Raji (cell line): ENCODE data around the gene RELL2.

Source experiments
- POLR2A ChIP-seq: IDR thresholded peaks from 2 replicates; pipeline ENCODE4 v1.6.1; 2011; ENCODE audit warnings: low read depth, low read length, control low read depth; ENCODE audit not compliant: insufficient read depth

The RELL2 gene, protein sequence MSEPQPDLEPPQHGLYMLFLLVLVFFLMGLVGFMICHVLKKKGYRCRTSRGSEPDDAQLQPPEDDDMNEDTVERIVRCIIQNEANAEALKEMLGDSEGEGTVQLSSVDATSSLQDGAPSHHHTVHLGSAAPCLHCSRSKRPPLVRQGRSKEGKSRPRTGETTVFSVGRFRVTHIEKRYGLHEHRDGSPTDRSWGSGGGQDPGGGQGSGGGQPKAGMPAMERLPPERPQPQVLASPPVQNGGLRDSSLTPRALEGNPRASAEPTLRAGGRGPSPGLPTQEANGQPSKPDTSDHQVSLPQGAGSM

DNA sequence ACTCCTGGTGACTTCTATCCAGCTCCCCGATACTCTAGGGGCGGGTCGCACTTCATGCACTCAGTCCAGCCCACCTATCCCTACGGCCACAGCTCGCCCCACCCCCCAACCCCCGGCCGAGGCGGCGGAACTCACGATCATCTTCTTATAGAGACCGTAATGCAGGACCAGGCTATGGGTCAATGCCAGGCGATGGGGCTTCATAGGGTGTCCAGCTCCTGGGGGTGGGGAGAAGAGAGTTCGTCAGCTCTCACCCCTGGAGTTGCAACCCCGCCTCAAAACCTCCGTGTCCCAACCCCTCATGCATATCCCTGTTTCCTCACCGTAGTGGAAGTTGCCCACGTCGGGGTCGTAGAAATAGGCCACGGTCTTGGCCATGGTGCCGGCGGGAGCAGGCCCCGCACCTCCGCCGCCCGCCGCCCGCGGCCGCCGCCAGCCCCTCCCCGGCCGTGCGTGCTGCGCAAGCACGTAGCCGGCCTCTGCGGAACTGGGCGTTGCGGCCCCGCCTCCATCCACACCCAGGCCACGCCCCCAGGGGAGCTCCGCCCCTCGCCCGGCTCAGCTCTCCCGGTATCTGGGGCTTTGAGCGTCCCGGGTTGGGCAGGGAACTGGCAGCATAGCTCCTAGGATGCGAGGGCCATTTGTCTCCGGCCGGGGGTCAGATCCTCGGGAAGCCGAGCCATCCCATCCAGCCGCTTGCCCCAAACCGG, at the start of gene RELL2, which contains the start of gene HDAC3:
Gene RELL2, plus strand, starts transcription at position 585 of the 710 bp plus-strand sequence. CDS start 1,229 bp downstream, outside the sequence.
Gene HDAC3, minus strand, starts transcription at position 437 of the 710 bp plus-strand sequence. Its CDS starts 59 bp downstream, at position 378.
- TF ChIP-seq POLR2A = peak; percentile 95

DNA sequence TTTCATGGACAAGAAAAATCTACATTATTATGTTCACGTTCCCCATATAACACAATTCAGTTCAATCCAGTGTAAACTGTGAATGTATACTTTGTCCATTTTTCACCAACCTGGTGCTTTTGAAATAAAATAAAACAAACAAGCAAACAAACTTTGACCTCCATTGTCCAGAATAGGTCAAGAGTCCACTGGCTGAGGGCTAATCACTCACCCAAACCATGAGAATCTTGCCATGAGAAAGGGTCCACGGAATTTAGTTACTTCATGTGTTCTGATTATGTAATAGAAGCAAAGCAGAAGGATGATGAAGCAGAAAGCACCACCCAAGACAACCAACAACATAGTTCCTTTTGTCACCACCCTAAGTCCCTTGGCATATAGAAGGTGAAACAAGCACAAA, 46.7 kb upstream of the RELL2 start:
- no peak for TF ChIP-seq POLR2A

DNA sequence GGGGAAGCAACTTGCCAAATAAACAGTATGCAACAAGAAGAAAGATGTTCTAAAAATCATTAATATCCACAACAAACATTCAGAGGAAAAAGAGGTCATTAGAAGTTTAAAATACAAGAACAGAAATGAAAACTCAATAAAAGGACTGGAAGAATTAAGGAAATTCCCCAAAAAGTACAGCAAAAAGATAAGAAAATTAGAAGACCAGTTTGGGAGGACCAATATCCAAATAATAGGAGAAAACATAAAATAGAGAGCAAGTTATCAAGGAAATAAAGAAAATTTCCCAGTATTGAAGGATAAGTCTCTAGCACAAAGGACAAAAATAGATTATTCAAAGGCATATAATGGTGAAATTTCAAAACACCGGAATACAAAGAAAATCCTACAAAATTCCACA, 39.9 kb upstream of the RELL2 start:
- TF ChIP-seq POLR2A = no peak

DNA sequence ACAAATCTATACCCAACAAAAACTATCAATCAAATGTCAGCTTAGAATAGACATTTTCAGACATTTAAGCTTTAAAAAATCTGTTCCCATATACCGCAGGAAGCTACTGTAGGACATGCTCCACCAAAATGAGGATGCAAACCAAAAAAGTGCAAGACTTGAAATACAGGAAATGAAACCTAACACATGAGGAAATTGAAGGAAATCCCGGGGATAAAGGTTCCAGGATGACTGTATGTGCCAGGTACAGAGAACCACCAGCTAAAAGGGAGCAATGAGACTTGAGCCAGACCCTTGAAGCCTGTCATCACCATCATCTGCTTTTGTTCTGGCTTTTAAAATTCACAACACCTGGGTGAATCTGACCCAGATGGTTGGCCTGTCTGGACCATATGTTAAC, 39.4 kb upstream of the RELL2 start:
- TF ChIP-seq POLR2A = no peak

DNA sequence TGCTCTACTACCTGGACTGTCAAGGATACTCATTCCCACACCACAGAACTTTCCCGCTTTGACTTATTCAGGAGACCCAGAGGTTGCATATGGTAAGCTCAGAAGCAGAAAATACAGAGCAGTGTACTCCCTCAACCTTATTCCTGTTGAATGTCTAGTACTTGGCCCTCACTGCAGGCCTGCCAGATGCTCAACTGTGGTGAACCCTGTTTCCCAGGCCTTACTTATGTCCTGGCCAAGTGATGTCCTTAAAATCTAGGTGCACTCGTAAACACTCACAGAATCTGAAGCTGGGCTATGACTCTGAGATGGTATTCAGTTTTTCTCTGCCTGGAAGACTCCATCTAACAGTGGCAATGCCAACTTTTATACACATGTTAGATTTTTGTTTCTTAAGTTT, 39.0 kb upstream of the RELL2 start:
- TF ChIP-seq POLR2A = no peak

DNA sequence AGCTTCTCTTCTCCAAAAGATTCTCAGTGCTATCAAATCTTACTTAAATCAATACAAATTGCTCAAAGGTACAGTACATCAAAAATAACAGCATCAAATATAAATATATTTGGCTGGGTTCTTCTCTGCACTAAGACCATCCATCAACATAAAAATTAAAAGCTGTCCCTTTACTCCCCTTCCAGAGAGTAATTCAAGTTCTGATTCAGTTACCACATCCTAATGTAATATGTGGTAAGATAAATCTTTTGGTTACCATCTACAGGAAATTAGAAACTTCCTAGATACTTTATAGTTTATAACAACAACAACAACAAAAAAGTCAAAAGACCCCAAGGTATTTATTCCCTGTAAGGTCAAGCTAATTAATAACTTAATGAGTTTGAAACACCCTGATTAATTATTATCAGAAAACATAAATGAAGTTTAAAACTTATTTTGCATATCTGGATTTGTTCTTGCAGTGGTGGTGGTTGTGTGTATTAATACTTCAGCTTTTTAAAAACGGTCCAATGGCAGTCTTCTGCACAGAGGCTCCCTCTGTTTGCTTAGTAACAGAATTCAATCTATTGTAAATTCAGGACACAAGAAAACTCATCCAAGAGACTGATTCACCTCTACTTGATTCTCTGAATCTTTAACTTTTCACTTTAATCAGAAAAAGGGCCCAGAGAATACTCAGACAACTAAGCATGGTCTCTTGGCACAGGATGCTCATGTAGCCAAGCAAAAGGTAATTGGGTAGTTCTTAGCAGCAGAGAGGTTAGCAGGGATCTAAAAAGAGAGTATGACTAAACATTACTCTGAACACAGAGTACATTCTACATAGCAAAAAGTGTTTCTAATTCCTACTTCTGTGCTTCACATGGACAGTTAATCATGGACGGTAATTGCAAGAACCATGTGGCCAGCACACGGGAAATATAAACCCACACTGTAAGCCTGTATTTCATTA, 38.1 kb upstream of the RELL2 start:
- no peak for TF ChIP-seq POLR2A

DNA sequence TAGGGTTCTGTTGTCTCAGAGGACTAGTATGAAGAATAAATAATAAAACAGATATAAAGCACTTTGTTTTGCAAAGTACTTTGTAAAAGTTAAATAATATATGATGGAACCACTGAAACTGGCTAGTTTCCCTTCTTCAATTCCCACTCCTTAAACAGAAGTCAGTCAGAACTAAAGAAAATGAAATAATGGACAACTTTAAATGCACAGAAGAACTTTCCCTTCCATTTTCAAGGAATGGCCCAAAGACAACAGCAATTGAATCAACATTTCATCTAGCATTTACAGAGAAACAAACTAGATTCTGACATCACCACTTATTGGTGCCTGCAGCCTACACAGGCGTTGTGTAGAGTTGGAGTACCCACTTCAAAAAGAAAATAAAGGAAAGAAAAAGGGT, 34.2 kb upstream of the RELL2 start:
- no peak for TF ChIP-seq POLR2A

DNA sequence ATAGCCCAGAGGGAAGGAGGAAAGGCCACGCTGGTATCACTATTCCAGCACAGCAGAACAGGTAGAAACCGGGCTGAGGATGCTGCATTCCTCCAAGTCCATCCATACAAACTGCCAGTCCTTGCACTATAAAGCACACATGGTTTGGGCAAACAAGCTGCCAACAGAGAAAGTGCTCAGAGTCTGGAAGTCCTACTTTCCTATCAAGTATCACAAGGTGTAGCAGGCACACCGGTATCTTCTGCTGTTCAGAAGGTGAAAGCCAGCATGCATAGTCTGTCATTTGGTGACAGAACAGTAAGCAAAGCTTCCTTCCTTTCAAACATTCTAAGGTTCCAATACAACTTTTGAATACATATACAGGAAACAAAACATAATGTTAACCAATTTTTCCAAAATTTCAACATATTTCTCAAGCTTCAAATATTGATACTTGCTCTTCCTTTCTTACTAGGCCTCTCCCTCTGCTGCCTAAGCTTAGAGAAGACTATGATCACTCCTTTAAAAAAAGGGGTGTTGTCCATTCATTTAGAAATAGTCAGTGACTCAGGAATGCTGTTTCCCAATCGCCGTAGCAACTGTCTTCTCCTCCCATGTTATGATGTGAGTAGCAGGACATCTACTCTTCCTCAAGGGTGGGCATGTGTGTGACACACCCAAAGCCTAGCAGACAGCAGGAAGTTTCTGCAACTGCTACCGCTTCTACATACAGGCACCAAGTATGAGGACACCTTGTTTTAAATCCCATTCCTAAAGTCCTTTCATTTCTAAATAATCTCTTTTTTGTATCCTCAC, 32.7 kb upstream of the RELL2 start:
- no peak for TF ChIP-seq POLR2A

DNA sequence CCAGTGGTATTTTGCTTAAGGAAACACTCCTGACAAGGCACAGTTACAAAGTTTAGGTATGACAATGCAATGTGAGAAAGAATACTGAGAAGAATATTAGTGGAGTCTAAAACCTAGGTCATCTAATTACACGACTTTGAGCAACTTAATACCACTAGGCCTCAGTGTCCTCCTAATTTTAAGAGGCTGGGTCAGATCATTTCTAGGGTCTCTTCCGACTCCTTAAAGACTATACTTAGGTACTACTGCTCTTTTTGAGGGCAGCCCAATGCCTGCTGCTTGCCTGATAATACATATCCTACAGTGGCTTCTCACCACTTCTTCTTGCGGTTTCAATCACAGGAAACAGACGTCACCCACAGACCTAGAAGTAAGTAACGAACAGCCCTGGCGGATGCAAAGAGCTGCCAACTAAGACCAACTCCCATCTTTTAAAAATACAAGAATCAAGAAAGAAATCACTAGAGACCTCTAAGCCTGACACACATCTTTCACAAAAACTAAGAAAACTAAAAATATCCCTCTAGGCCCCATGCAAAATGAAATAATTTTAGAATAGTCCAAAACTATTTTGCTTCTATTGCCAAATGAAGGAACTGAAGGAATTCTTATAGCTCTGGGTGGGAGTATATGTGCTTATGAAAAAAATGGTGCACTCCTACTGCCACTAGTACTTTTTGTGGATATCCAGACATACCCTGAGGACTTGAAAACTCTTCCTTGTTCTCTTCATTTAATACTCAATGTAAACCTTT, 31.1 kb upstream of the RELL2 start:
- TF ChIP-seq POLR2A = no peak

DNA sequence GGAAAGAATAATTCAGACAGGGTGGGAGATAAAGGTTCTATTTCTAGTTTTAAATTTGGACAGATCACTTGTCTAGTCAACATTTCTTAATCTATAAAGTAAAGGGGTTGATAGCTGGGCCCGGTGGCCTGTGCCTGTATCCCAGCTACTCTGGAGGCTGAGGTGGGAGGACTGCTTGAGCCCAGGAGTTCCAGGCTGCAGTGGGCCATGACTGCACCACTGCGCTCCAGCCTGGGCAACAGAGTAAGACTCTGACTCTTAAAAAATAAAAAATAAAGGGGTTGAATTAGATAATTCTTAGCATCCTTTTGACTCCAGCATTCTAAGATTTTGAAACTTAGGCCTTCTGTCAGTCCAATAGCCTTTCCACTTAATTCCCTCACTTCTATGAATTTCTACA, 28.8 kb upstream of the RELL2 start:
- no peak for TF ChIP-seq POLR2A

DNA sequence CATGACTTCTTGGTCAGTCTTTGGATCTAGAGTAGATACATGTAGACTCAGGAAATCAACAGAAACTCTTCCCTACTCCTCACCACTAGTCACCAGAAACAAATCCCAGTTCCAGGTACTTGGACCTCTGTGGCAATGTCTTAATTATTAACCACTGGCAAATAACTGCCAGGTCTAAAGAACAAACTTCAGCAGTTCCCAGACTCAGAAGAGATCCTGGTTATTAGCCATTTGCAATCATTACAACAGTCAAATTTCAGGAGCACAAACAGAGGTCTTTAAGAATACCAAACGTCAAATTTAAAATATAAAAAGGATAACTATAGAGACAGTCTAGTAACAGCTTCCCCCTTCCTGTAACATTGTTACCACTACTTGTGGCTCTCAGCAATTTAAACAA, 28.2 kb upstream of the RELL2 start:
- no peak for TF ChIP-seq POLR2A

DNA sequence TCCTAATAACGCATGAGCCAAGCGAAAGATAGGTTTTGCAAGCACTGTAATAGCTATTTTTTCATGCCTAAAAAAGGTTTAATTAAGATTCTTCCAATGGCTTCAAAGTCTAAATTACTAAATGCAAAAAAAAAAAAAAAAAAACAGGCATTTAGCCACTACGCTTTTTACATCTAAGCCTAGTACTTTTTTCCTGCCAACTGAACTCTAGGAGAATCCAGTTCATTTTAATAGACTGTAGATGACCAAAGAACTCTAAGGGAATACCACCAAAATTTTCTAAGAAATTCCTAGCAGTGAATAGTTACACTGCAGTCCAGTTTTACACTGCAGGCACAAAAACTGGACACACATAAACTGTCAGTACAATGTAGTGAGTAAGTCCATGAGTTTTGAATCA, 27.8 kb upstream of the RELL2 start:
- TF ChIP-seq POLR2A = no peak

DNA sequence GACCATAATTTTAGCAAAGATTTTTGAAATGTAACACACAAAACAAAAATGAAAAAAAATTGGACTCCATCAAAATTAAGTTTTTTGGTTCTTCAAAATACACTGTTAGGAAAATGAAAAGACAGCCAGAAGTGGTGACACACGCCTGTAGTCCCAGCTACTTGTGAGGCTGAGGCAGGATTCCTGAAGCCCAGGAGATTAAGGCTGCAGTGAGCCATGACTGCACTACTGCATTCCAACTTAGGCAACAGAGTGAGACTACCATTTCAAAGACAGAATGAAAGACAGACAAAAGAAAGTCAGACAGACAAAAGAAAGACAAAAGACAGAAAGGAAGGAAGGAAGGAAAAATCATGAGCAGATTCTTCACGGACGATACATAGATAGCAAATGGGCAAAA, 25.5 kb upstream of the RELL2 start:
- TF ChIP-seq POLR2A = no peak

DNA sequence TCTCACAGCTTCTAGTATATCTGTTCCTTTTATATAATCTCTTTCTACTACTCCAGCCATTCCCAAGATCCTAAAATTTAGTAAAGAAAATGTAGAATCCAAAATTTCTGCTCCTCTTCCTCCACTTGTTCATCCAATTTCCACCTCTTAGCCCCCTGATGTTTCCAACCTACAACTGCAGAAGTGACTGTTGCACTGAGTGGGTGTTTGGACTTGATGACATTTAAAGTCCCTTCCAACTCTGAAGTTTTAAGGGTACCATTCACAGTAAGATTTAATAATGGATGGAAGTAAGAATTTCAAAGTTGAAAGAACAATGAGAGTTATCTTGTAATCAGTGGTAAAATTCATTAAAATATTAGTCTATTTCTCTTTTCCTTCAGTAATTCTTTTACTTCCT, 23.5 kb upstream of the RELL2 start:
- no peak for TF ChIP-seq POLR2A
